CD4-positive, alpha-beta T cell treated with Interleukin-4 for 4 hours (primary cell): ENCODE measurements around the gene LYVE1.

Source experiments
- DNase-seq: peaks from one replicate; pipeline ENCODE4 v3.0.0-alpha.2; 2020

LYVE1 gene

DNA sequence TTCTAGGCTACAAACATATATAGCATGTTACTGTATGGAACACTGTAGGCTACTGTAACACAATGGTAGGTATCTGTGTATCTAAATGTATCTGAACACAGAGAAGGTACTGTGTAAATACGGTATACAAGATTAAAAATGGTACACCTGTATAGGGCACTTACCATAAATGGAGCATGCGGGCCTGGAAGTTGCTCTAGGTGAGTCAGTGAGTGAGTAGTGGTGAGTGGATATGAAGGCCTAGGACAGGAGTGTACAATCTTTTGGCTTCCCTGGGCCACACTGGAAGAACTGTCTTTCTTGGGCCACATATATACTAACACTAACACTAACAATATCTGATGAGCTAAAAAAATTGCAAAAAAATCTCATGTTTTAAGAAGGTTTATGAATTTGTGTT lies 48.8 kb downstream of the LYVE1 start:
- no peak for DNase-seq

DNA sequence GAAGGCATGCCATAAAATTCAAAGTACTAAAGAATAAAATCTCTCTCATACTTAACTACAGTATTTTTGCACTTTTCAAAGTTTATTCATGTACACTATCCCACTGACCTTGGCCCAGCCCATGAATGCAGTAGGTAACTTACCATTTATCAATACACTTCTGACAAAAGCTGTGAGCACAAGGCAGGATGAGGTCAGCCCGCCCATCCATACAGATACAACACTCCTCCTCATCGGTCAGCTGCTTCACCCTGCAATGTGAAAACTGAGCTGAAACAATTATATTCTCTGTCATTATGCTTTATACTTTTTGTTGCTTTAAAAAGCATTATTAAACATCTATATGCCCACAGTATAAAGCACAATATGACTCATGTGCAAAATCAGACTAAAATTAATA lies 49.6 kb downstream of the LYVE1 start:
- no peak for DNase-seq

DNA sequence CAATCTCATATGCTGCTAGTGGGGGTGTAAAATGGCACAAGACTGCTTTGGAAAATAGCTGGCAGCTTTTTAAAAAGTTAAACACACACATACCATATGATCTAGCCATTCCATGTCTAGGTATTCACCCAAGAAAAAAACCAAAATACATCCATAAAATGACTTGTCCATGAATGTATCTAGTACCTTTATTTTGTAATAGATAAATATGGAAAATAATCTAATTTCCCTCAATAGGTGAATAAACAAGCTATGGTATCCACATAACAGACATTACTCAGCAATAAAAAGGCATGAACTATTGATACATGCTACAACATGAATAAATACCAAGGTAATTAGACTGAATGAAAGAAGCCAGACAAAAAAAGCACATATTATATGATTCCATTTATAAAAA lies 50.3 kb downstream of the LYVE1 start:
- DNase-seq = no peak

DNA sequence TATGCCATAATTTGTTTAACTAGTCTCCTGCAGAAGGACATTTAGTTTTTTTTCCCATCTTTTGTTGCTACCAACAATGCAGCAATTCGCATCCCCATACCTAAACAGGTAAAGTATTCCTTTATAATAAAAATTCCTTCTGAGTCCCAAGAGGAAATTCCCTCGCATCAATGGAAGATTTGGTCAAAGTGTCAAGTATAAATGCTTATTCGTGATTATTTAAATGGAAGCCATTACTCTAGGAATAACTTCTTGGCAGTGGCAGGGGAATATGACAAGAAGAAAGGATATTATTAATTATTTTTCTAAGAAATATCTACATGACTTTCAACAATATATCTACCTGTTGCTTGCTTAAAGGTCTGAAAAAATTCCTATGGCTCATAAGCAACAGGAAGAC lies 53.0 kb downstream of the LYVE1 start:
- no peak for DNase-seq

DNA sequence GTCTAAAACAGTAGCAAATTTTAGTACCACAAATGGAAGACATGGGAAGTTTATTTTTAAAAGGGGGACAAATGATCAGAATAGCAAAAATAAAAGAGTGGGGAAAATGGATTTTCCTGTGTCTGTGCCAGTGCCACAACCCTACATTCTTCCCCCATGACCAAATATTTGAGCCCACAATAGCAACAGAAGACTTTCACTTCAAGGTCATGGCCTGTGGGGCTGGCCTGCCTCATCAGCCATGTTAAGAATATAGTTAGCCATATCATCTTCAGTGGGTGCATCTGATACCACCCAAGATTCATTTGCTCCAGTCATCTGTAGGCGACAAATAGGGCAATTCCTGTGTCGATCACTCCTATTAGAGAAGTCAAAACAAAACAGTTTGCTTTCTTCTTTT lies 53.8 kb downstream of the LYVE1 start:
- DNase-seq = no peak

DNA sequence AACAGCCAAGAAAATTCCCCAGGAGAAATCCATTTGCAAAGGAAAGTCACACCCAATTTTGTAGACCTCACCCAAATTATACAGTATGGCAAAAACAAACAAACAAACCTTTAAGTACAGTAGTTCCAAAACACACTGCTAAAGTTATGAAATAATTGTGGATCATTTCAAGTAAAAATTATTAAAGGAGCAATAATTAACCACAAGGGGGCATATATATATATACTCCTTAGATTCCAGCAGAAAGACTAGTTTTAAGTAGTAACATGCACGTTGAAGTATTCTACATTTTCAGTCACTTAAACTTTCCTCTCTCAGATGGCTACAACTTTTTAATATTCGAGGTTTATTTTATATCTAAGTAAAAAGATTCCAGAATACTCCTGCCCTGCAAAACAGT lies 54.3 kb downstream of the LYVE1 start:
- no peak for DNase-seq

DNA sequence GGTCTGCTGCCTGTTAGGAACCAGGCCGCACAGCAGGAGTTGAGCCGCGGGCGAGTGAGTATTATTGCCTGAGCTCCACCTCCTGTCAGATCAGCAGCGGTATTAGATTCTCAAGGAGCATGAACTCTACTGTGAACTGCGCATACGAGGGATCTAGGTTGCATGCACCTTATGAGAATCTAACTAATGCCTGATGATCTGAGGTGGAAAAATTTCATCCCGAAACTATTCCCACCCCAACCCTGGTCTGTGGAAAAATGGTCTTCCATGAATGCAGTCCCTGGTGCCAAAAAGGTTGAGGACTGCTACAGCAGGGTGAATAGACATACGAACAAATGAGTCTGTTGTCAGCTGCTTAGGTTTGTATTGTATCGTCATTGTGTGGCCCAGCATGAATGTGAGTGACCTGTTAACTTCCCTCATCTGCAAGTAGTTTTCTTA lies 57.3 kb downstream of the LYVE1 start:
- no peak for DNase-seq
